GM19193 (cell line): ENCODE results near the gene TMEM182.

Source experiments
- POLR2A ChIP-seq: IDR thresholded peaks from 4 replicates; pipeline ENCODE4 v1.6.1; 2011; ENCODE audit not compliant: insufficient read depth, insufficient read length; ENCODE audit errors: extremely low read depth

The TMEM182 gene

DNA sequence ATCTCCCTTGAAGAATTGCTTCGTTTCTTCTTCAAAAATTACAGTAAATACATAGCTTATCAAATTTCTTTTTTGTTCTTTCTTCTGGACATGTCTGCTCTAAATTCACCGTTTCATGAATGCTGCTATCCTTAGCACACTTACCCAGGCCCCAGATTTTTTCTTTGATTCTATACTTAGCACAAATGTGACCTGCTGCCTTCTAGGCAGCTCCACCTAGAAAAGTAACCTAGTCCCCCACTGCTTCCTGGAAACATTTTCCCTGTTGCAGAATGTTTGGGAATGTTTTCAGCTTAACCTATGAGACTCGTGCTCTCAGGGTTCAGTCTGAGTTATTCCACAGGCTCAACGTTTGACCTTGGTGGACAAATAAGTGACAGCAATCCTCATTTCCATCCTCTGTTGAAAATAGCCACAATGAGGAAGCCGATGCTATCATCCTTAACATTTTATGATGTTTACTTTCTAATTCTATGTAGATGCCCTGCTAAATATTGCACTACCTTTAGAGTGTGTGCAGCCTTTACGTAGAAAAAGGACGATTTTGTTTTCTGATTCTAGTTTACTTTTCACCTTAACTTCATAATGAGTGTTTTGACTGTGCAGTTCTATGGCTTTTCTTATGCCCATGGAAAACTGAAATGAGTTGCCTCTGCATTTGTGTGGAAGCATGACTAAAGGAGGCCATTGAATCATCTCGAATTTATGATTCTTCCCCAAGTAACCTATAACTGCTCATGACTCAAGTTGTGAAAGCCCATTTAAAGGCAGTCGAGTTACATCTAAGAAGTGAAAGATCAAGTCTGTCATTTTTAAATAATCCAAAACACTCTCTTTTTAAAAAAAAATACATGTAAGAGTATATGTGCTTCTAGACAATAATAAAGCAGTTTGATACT lies 47.7 kb downstream of the TMEM182 start:
- no peak for TF ChIP-seq POLR2A

DNA sequence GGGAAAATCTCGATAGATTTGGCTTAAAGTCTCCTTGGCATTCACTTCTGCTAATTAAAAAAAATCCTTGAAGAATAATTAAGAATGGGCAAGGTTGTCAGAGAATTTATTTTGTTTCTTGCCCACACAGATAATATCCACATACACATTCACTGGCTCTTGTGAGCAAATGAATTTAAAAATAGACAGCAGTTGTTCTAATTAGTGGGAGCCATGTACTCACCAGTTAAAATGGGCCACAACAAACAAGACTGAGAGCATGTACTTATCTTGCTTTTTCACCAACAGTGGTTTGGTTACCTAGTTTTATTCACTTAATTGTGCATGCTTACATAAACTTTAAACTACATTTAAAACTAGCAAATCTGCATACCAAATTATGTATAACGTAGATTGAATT lies 53.5 kb downstream of the TMEM182 start:
- no peak for TF ChIP-seq POLR2A

DNA sequence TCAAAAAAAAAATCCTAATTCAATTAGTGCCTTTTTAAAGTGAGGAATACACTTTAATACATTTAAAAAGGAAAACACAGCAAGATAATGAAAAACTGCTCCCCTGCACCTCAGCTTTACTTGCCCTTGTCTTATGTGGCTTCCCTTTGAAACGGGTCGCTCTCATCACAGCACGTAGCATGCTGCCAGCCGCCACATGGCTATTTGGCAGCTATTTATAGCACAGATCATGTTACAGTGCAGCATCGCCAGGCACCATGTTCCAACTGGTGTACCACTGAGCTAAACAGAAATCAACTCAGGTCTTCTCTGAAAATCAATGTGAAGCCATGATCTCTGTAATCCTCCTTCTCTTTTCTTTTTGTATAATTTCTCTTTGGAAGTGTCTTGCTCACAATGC lies 65.1 kb downstream of the TMEM182 start:
- TF ChIP-seq POLR2A: no peak

DNA sequence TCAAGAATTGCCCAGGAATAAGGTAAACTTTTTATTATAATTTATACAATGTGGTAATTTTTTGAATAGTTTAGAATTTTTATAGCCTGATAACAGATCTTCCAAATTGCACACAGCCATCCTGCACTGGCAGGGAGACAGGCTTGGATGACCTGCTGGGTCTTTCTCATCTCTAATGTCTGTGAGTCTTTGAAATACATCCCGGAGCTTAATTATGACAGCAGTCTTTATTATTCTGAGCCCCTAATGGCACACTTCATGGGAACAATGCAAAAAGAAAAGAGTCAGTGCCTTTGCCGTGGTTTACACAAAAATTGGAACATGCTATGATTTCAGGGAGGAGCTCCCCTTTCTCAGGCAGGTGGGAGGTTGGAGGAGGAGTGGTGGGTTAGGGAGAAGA lies 71.0 kb downstream of the TMEM182 start:
- no peak for TF ChIP-seq POLR2A

DNA sequence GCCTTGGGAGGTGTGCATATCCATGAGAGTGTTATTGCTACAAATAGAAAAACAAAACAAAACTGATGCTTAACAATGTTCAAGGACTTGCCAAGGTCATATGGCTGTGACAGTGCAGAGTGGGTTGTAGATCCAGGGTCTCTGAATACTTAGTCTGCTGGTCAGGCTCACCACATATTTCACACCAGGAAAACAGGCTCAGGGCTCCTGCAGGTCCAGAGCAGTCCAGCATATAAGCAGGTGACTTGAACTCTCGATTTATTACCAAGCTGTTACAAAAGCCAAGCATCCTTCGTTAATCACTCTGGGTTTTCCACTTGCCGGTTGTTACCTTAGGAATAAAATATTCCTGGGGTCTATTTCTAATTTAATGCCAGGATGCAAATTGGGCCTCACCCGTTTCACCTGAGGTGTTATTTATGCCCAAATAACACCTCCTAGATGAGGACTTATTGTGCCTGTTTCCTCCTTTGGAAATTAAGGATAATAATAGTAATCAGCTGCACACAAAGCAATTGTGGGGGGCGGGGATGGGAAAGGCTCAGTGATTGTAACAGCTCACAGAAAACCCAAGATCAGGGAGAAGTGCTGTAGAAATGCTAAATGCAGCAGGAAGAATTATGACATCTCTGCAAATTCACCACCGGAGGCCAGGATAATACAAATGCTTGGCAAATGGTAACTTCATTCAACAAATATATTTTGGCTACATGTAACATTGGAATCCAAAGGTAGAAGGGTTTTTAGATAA lies 72.9 kb downstream of the TMEM182 start:
- TF ChIP-seq POLR2A: no peak

DNA sequence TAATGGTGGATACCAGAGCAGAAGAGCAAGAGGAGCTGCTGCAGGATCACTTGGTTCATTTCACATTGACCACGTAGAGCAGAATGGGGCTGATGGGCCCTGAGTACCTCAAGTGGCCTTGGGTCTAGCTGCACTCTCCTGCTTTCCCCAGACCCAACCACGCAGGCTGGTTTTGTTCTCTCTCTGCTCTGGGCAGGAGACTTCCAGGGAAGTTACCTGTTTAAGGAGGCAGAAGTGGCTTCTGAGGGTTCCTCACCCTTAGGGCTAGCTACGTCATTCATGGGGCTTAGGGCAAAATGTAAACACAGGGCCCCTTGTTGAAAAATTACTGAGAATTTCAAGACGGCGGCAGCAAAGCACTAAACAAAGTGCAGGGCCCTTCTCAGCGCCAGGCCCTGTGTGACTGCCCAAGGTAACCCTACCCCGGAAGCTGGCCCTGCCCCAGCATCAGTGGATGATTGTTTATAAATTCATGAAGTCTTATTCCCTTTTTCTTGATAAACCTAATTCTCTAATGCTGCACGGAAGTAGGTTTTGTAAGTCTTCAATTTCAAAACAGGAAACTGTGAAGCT lies 75.9 kb downstream of the TMEM182 start:
- no peak for TF ChIP-seq POLR2A

DNA sequence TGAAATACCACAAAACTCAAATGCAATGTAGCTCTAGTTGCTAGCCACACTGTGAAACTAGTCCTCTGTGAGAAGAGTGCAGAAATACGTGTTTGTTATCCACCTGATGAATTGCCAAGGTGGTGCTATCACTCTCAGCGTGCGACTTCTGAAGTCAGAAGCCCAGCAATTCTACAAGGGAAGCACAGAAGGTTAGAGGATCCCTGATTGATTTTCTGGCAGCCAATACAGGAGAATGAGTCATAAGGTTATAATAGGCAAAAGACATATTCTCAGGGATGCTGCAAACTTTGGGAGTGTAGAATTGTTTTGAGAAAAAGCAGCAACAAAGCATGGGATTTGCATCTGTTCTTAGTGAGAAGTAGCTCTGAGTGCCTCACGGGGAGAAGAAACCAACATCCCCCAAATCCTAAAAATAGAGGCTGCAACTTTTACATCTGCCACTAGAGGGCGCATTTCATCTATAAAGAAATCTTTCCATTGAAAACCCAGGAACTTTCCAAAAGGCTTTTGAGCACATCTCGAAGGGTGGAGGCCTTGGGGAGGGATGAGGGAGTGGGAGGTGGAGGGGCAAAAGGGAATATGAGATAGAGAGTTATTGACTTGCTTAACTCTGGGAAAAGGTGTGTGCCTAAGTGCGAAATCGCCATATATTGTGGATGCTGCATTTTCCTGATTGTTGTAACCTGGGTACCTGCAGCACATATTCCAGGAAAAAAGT lies 78.0 kb downstream of the TMEM182 start:
- no peak for TF ChIP-seq POLR2A

DNA sequence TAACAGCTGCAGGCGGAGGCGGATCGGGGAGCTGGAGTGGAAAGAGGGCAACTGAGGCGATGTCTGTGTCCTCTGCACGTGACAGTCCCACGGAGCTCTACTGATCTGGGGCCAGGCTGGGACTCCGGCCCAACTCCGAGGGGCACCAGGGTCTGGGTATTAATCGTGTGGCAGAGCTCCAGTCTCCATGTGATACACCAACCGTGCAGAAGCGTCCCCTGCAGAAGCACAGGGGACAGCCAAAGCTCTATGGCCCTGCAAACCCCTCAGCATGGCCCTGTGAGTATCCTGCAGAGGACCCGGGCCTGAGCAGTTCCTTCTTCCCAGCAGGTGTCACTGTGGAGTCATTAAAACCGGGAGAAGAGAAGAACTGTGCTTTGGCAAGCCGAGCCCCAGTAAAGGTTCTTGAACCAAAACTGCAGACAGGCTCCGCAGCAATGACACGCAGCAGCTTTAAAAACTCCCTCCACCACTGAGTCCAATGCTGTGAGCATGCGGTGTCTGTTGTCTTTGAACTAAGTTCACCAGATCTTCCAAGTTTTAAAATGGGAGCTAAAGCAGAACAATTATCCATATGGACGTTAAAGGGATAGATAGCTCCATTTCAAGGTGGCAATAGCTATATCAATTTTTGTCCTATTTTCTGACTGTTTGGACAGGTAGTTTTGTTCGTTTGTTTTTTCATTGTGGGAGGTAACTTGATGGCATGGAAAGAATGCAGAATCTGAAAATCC lies 79.4 kb downstream of the TMEM182 start:
- no peak for TF ChIP-seq POLR2A

DNA sequence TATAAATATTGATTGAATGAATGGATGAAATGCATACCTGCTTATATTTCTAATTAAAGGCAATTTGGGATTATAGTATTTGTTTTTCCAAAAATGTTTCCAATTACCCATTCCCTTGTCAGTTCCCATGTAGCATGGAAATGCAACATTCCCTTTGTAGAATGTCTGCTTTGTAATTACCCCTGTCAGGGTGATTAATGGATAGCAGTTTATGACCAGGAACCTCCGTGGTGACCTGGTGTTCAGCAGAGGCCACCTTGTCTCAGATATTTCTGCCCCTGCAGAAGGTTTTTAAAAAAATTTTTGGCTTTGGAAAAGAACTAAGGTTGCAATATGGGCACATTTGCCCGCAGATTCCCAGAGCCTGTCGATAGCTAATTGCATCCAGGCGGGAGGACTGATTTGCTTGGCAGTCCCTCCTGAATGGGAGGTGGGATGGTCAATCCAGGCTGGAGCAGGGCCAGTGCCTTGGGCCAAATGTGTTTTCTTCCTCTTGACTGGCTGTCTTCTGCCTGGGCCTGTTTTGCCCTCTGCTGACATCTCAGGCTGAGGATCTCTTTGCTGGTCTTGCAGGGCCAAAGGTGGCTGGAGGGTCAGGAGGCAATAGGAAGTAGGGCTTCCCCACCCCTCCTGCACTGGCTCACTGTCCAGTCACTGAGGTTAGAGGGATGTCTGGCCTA lies 82.1 kb downstream of the TMEM182 start:
- TF ChIP-seq POLR2A: no peak

DNA sequence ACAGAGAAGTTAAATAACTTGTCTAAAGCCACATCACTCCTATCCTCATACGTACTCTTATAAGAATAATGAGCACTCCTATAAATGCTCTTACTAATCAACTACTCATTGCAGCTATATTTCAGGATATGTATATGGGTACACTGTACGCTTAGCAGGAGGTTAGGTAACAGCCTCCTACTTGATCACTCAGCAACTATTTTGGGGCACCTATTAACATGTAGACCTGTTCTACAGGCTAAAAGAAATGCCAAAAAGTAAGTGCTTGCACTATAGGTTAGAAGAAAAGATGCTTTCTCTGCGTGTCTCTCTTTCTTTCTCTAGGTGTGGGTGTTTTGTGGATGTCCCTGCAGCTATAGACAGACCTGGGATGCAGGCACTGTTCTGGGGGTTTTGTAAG lies 83.1 kb downstream of the TMEM182 start:
- TF ChIP-seq POLR2A: no peak

DNA sequence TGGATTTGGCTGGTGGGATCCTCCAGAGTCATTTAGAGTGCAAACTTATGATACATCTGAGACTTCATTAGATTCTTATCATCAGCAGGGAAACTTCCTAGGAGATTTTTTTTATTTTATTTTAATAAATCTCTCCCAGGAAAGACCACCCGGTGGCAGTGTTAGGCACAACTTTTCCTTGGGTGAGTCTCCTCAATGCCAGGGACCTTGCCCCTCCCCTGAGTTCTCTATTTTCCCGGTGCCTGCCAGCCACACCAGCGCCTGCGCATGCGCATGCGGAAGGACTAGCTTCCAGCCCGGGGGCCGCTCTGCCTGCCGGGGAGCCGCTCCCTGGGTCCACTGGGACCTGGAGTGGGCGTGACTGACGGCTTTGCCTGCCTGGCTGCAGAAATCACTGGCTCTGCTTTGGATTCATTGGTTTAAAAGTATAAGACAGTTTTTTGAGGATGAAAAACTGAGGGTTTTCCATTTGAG lies 86.6 kb downstream of the TMEM182 start:
- no peak for TF ChIP-seq POLR2A

DNA sequence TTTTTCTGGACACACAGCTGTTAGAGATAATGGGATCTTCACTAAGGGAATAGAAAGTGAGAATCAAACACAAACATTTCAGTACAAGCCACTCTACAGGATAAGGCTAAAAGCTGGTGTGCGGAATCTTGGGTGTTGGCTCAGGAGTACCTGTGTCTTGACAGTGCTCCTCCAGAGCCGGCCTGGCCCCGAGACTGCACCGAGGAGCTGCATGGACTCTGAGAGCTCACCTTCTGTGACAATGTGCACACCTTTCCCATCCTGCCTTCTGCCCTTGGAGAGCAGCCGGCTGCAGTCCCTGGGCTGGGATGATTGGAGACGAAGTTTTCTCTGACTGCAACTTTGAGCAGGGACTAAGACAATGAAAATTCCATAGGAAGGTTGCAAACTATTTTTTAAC lies 89.1 kb downstream of the TMEM182 start:
- TF ChIP-seq POLR2A: no peak

DNA sequence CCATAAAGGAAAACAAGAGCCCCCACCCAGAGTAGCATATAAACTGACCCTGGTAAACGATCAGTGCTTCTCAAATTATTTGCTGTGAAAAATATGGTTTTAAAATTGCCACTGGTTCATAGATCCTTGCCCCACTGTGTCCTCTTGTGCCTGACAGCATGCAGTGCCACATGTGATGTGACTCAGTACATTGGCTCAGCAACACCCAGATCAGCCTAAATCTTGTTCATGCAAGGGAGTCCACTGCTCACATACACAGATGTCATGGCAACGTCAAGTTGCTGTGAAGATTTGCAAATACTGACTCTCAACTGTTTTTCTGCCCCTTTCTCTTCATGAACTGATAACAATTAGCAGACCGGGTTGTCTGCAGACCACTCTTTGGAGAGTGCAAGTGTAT lies 91.0 kb downstream of the TMEM182 start:
- TF ChIP-seq POLR2A: no peak
